Stomach (tissue), 9 donors: Measurements from ENCODE around the gene TNS1. TPM values are rescaled to one million over a fixed set of nuclear protein-coding genes. Genes with fewer than 3 reads are reported as not detected.

ENCODE experiments used
- DNase-seq, 2 donors: peaks; one replicate each; pipeline versions ENCODE4 v3.0.0 to v3.0.0-alpha.2; 2013 to 2019
- H3K27ac ChIP-seq, 5 donors: fragments of 200-600 bp in 4 of 5; sonication (generic) in 4 of 5; one replicate each; pipeline ENCODE4 v1.5.1; 2013 to 2019; ENCODE audit warnings: mild to moderate bottlenecking in 1 of 5, moderate library complexity in 1 of 5
- H3K27me3 ChIP-seq, 3 donors: fragments of 200-600 bp; sonication (generic); one replicate each; pipeline ENCODE4 v1.5.1; 2017 to 2019; ENCODE audit warnings: mixed run types in 1 of 3
- H3K36me3 ChIP-seq, 4 donors: fragments of 200-600 bp; sonication (generic); 1 replicate in 3 of 4; 2 replicates in 1 of 4; pipeline ENCODE4 v1.5.1; 2016 to 2019
- H3K4me1 ChIP-seq, 4 donors: fragments of 200-600 bp; sonication (generic); one replicate each; pipeline ENCODE4 v1.5.1; 2016 to 2019
- H3K4me3 ChIP-seq, 4 donors: fragments of 200-600 bp; sonication (generic) in 3 of 4; one replicate each; pipeline ENCODE4 v1.5.1; 2016 to 2019; ENCODE audit warnings: mild to moderate bottlenecking in 1 of 4
- H3K9me3 ChIP-seq, 4 donors: fragments of 200-600 bp; sonication (generic); one replicate each; pipeline ENCODE4 v1.5.1; 2016 to 2019
- EP300 ChIP-seq: sonication (generic); formaldehyde crosslinking; IDR thresholded peaks from one replicate; pipeline ENCODE4 v1.6.1; 2017; ENCODE audit warnings: antibody characterized with exemption
- POLR2A ChIP-seq, 4 donors: fragments of 450-650 bp; IDR thresholded peaks; one replicate each; pipeline ENCODE4 v1.6.1; 2016; ENCODE audit warnings: antibody characterized with exemption in 4 of 4, control low read depth in 2 of 4, mild to moderate bottlenecking in 1 of 4, moderate library complexity in 1 of 4
- POLR2AphosphoS5 ChIP-seq, 3 donors: sonication (generic); formaldehyde crosslinking; IDR thresholded peaks; one replicate each; pipeline ENCODE4 v1.6.1; 2016; ENCODE audit warnings: antibody characterized with exemption in 3 of 3
- whole genome bisulfite sequencing, 5 donors: extraction: QIAGEN DNeasy Blood & Tissue Kit in 3 of 5; methylation state at CpG; one replicate each; pipeline versions ENCODE4 v1.1.5 to v1.1.7; 2013 to 2018; 5-methylcytosine and 5-hydroxymethylcytosine counted together
- intact Hi-C: fragments of 100-400 bp; cut with DNase I; formaldehyde crosslinking; loops from one replicate; pipeline ENCODE4 v1.15.1; 2023; ENCODE audit warnings: low total_unique reads
- polyA plus RNA-seq, 3 donors: library from polyadenylated mRNA; stranded (reverse); fragments of 200-250 nt; gene quantifications; one replicate each; pipeline ENCODE4 v1.2.3, GENCODE V29; 2013
- total RNA-seq, 5 donors: library from RNA; depleted of rRNA; stranded (reverse); fragments of >200 nt; gene quantifications; one replicate each; pipeline versions ENCODE4 v1.1.0 to v1.2.3, GENCODE V29; 2014 to 2016
- TF ChIP-seq, protein P1 (sequence below), 7 experiments: fragments of 450-650 bp in 4 of 7; fragments of 200-600 bp in 3 of 7; sonication (generic) in 3 of 7; IDR thresholded peaks; one replicate each; pipeline ENCODE4 v1.5.1; 2016 to 2019; ENCODE audit warnings: antibody characterized with exemption in 7 of 7, control low read depth in 2 of 7, mild to moderate bottlenecking in 1 of 7
- donor health status: healthy with polysubstance abuse.
- donor health status: Bipolar disorder and iron deficiency.
- donor health status: healthy.

TNS1 gene
- total and polyA plus RNA-seq, 8 donors = 18.5 to 682 (median 160) TPM

- Histone ChIP-seq H3K27me3 (peaks cover 0 to 51% (median 13%) of the 10 kb centered on the region in 3 donors), H3K27ac (no peak overlapping the region), H3K4me3 (no peak overlapping the region), H3K4me1 (peaks cover 14 to 26% (median 21%) of the 10 kb centered on the region in 4 donors), H3K36me3 (no peaks in the 10 kb centered on the region), H3K9me3 (no peaks in the 10 kb centered on the region)
- no peak for TF ChIP-seq EP300
- TF ChIP-seq, protein P1, sequence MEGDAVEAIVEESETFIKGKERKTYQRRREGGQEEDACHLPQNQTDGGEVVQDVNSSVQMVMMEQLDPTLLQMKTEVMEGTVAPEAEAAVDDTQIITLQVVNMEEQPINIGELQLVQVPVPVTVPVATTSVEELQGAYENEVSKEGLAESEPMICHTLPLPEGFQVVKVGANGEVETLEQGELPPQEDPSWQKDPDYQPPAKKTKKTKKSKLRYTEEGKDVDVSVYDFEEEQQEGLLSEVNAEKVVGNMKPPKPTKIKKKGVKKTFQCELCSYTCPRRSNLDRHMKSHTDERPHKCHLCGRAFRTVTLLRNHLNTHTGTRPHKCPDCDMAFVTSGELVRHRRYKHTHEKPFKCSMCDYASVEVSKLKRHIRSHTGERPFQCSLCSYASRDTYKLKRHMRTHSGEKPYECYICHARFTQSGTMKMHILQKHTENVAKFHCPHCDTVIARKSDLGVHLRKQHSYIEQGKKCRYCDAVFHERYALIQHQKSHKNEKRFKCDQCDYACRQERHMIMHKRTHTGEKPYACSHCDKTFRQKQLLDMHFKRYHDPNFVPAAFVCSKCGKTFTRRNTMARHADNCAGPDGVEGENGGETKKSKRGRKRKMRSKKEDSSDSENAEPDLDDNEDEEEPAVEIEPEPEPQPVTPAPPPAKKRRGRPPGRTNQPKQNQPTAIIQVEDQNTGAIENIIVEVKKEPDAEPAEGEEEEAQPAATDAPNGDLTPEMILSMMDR (IDR thresholded peaks at IDR 0.05) = no peak
- TF ChIP-seq POLR2AphosphoS5 (IDR thresholded peaks at IDR 0.05) = no peak
- TF ChIP-seq POLR2A (IDR thresholded peaks at IDR 0.05) = no peak
- WGBS, 5 donors = 72 to 90% (median 77%) methylated on average over 8 of the region's 8 CpGs
- intact Hi-C loops = no loop called here
- DNase-seq = no peak
Measured at GRCh38 chr2:218011653-218012040, 8.9 kb upstream of the TNS1 start.

DNA sequence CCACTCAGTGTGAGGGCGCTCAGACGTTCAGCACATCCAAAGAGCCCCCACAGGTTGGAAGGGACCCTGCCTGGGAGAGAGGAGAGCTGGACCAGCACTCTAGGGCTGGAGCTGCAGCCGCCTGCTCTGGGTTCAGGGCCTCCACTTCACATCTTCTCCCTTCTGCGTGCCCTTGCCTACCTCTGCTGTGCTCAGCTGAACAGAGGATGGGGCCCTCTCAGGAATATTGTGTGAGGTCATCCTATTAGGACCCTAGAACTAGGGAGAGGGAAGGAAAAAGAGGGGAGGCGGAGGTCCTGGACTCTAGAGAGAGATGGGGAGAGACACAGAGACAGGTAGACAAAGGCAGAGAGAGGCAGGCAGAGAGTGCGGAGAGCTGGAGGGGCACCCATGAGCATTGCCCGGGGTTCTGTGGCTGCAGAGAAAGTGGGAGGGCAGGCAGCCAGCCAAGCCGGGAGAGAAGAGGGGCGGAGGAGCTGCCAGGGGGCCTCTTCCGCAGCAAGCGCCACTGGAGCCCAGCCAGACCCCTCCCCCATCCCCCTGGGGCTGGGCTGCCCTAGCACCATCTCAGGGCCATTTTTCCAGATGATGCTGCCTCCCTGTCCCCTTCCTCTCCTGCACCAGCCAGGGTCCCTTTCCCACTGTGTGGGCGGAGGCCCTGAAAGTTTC, 8.3 kb upstream of the TNS1 start:
- TF ChIP-seq POLR2A (IDR thresholded peaks at IDR 0.05) = no peak
- H3K4me1 ChIP-seq = peaks cover 14 to 26% (median 21%) of the 10 kb centered on the region in 4 donors
- peak in 1 of 2 donors; percentile 82 for DNase-seq
- intact Hi-C loops = no loop called here
- H3K27ac ChIP-seq = no peak overlapping the region
- WGBS, 5 donors = 50 to 71% (median 61%) methylated on average over 12 of the region's 12 CpGs
- H3K4me3 ChIP-seq = peak overlapping the region; percentile 46 to 66 (median 56)
- H3K9me3 ChIP-seq = no peaks in the 10 kb centered on the region
- no peaks in the 10 kb centered on the region for H3K36me3 ChIP-seq
- peaks cover 0 to 51% (median 13%) of the 10 kb centered on the region in 3 donors for H3K27me3 ChIP-seq

DNA sequence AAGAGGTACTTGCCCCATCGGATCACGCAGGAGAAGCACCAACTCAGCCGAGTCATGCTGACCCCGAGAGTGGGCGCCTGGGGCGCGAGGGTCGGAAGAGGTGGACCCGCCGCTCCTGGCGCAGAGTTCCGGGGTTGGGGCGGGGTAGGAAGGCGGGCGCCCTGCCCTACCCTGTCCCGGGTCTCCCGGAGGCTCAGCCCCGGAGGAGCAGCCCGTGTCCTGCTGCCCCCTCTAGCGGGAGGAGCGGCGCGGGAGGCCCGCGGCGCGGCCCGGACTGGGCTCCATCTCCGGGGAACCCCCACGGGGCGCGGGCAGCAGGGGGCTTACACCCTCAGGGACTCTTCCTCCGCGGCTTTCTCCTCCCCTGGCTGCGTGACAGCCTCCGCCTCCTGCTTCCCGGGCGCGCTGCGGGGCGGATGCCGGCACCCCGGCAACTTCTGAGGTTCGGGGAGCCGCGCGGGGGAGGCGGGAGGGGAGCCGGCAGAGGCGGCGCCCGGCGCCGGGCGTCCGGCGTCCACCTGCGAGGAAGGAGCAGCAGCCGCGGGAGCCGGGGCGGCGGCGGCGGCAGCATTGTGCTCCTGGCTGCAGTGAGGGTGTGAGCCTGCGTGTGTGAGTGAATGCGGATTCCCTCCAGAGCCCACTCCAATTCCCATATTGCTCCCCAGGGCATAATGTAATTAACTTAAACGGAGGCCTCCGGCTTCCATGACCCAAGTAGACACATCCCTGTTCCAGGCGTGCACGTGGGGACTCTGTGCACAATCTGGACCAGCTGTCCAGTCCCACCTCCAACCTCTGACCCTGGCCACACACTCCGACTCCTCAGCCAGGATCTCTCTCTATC, 7.6 kb upstream of the TNS1 start:
- intact Hi-C loops = no loop called here
- Histone ChIP-seq H3K27me3 (peaks cover 0 to 51% (median 13%) of the 10 kb centered on the region in 3 donors), H3K27ac (peak overlapping the region in 1 of 5 donors; percentile 44), H3K36me3 (no peaks in the 10 kb centered on the region), H3K4me1 (peaks cover 14 to 26% (median 21%) of the 10 kb centered on the region in 4 donors), H3K4me3 (peak overlapping the region; percentile 46 to 66 (median 56)), H3K9me3 (no peaks in the 10 kb centered on the region)
- peak; percentile 65 to 79 for DNase-seq
- 1 to 16% (median 2%) methylated on average over 6 to 72 of the region's 72 CpGs for WGBS, 5 donors
- TF ChIP-seq, protein P1 (IDR thresholded peaks at IDR 0.05) = peak in 5 of 7 experiments; percentile 30 to 60 (median 56)
- no peak for TF ChIP-seq POLR2A (IDR thresholded peaks at IDR 0.05)
- TF ChIP-seq POLR2AphosphoS5 (IDR thresholded peaks at IDR 0.05) = no peak
- no peak for TF ChIP-seq EP300

GRCh38 chr2:218009765-218010139, 7.0 kb upstream of the TNS1 start:
- H3K4me3 ChIP-seq = peak overlapping the region; percentile 46 to 66 (median 56)
- no peak for DNase-seq

More at GRCh38 chr2:218009765-218010139, 7.0 kb upstream of the TNS1 start:
- Histone ChIP-seq H3K4me1 (peaks cover 14 to 26% (median 21%) of the 10 kb centered on the region in 4 donors), H3K9me3 (no peaks in the 10 kb centered on the region), H3K27ac (peak overlapping the region in 1 of 5 donors; percentile 44), H3K36me3 (no peaks in the 10 kb centered on the region), H3K27me3 (peaks cover 0 to 51% (median 13%) of the 10 kb centered on the region in 3 donors)
- 2 to 4% (median 4%) methylated on average over 14 to 20 of the region's 20 CpGs for WGBS, 5 donors
- intact Hi-C loops = no loop called here
- TF ChIP-seq POLR2AphosphoS5 (IDR thresholded peaks at IDR 0.05) = no peak
- no peak for TF ChIP-seq POLR2A (IDR thresholded peaks at IDR 0.05)
- TF ChIP-seq, protein P1 (IDR thresholded peaks at IDR 0.05) = no peak
- no peak for TF ChIP-seq EP300
